GM23248 (cell line): ENCODE data around the gene TNFRSF4.

Experiments used
- EZH2 ChIP-seq: fragments of 200-600 bp; sonication (generic); IDR thresholded peaks from 2 replicates; pipeline ENCODE4 v1.6.1; 2018; ENCODE audit warnings: antibody characterized with exemption, mild to moderate bottlenecking; ENCODE audit not compliant: insufficient read depth, poor library complexity, severe bottlenecking
- EZH2phosphoT487 ChIP-seq: fragments of 200-600 bp; sonication (generic); IDR thresholded peaks from 2 replicates; pipeline ENCODE4 v1.6.1; 2018; ENCODE audit warnings: antibody characterized with exemption, moderate library complexity, mild to moderate bottlenecking, low read depth; ENCODE audit not compliant: insufficient read depth

GRCh38 chr1:1178794-1179331 lies 35.1 kb downstream of the TNFRSF4 start:
- TF ChIP-seq EZH2phosphoT487 (no peak), EZH2 (no peak)
